Activated CD8-positive, alpha-beta memory T cell treated with anti-CD3 and anti-CD28 coated beads, Interleukin-2, amount 50 U/mL, for 24 hours (primary cell): ENCODE results near the gene SSNA1.

Experiments used
- DNase-seq: peaks from one replicate; pipeline ENCODE4 v3.0.0-alpha.2; 2020; ENCODE audit errors: extremely low read depth

The SSNA1 gene

GRCh38 chr9:137188490-137189296 lies at the start of gene SSNA1, which contains the start of gene ANAPC2:
Gene SSNA1 (plus strand): TSS chr9:137188676. CDS start chr9:137188727, 51 bp downstream.
Gene ANAPC2 (minus strand): TSS chr9:137188560. CDS start chr9:137188532, 28 bp downstream.
- peak; percentile 82 for DNase-seq

- DNase-seq: no peak
These were observed 49.6 kb upstream of the SSNA1 start, which contains the start of gene GRIN1 for GRCh38 chr9:137138722-137139467. Gene GRIN1 (plus strand): TSS chr9:137139154. CDS start chr9:137139487, 333 bp downstream.

- no peak for DNase-seq
These were observed 48.9 kb upstream of the SSNA1 start for GRCh38 chr9:137139468-137140150.

GRCh38 chr9:137140151-137141012 lies 48.1 kb upstream of the SSNA1 start:
- no peak for DNase-seq

- no peak for DNase-seq
These were observed 47.2 kb upstream of the SSNA1 start for GRCh38 chr9:137141050-137141810.

GRCh38 chr9:137141976-137142936 lies 46.2 kb upstream of the SSNA1 start:
- no peak for DNase-seq

- DNase-seq: no peak
These were observed 45.0 kb upstream of the SSNA1 start for GRCh38 chr9:137143459-137143858.

- DNase-seq: no peak
These were observed 42.5 kb upstream of the SSNA1 start for GRCh38 chr9:137145731-137146526.

- DNase-seq: no peak
These were observed 42.0 kb upstream of the SSNA1 start for GRCh38 chr9:137146527-137146918.

- DNase-seq: no peak
These were observed 41.2 kb upstream of the SSNA1 start for GRCh38 chr9:137147091-137147792.

- DNase-seq: no peak
These were observed 40.7 kb upstream of the SSNA1 start for GRCh38 chr9:137147793-137148160.

GRCh38 chr9:137148242-137148641 lies 40.2 kb upstream of the SSNA1 start:
- no peak for DNase-seq

GRCh38 chr9:137148661-137149060 lies 39.8 kb upstream of the SSNA1 start:
- DNase-seq: no peak

- no peak for DNase-seq
These were observed 39.1 kb upstream of the SSNA1 start for GRCh38 chr9:137149363-137149762.

- no peak for DNase-seq
These were observed 38.4 kb upstream of the SSNA1 start for GRCh38 chr9:137149942-137150616.

- no peak for DNase-seq
These were observed 37.6 kb upstream of the SSNA1 start for GRCh38 chr9:137150617-137151457.
